HepG2 (cell line): ENCODE data around the gene NPHP4. TPM values are rescaled to one million over a fixed set of nuclear protein-coding genes. Genes with fewer than 3 reads are reported as not detected.

Experiments
- ATAC-seq: fragments of 200-7000 bp; cut with Tn5 transposase; 3 replicates; pipeline ENCODE4 v1.9.1; 2020; ENCODE audit warnings: mild to moderate bottlenecking, moderate library complexity
- BruUV-seq: library from RNA; stranded (reverse); fragments of 400-500 nt; replicated peaks from 2 replicates; lab custom pipeline; 2021; lab: Mats Ljungman, UMichigan
- CTCF ChIA-PET: fragments of 300-600 bp; formaldehyde crosslinking; extraction: SDS; loops from one replicate; lab custom pipeline; 2021; ENCODE audit warnings: low total read pairs, inconsistent platforms, low intra/inter-chr PET ratio; lab: Yijun Ruan, JAX
- POLR2A ChIA-PET: fragments of 350-600 bp; sonication (Branson Sonifier 250); formaldehyde crosslinking; loops from one replicate; lab custom pipeline; 2020; ENCODE audit warnings: antibody characterized with exemption, inconsistent platforms; lab: Yijun Ruan, JAX
- DNase-seq: peaks from one replicate; pipeline ENCODE4 v3.0.0-alpha.2; 2015; ENCODE audit warnings: low spot score
- FAIRE-seq: peaks from 3 replicates; lab custom pipeline; 2011; peaks lifted over from hg19 to GRCh38; lab: Jason Lieb, UNC
- H2AFZ ChIP-seq: one replicate; pipeline ENCODE4 v1.6.1; 2011; ENCODE audit warnings: low read length, inconsistent platforms
- H3K27ac ChIP-seq: fragments of 300-600 bp; 3 replicates; pipeline ENCODE4 v1.8.0; 2011; ENCODE audit warnings: mixed run types, mild to moderate bottlenecking, mixed read lengths, low read length, inconsistent platforms; ENCODE audit not compliant: insufficient read depth; ENCODE audit errors: extremely low read length
- H3K27me3 ChIP-seq, 2 experiments: fragments of 200-600 bp in 1 of 2; 2 replicates in 1 of 2; 3 replicates in 1 of 2; pipeline versions ENCODE4 v1.6.0 to v1.8.0; 2011; ENCODE audit warnings: low read length in 2 of 2, mild to moderate bottlenecking in 2 of 2, moderate library complexity in 2 of 2, inconsistent platforms in 1 of 2; ENCODE audit not compliant: insufficient read depth in 2 of 2, control insufficient read depth in 1 of 2
- H3K36me3 ChIP-seq, 2 experiments: fragments of 200-600 bp in 1 of 2; replicated peaks in 1 of 2; 2 replicates in 1 of 2; 3 replicates in 1 of 2; pipeline versions ENCODE4 v1.5.1 to v1.8.0; 2011; ENCODE audit warnings: low read length in 2 of 2, inconsistent platforms in 1 of 2; ENCODE audit not compliant: insufficient read depth in 2 of 2, control insufficient read depth in 1 of 2
- H3K4me1 ChIP-seq: 2 replicates; pipeline ENCODE4 v1.5.1; 2012; ENCODE audit warnings: low read length, inconsistent platforms; ENCODE audit not compliant: insufficient read depth
- H3K4me2 ChIP-seq: 2 replicates; pipeline ENCODE4 v1.6.0; 2011; ENCODE audit warnings: low read depth, low read length, inconsistent platforms
- H3K4me3 ChIP-seq, 3 experiments: fragments of 200-600 bp in 1 of 3; sonication (generic), shearing (Covaris generic) in 1 of 3; replicated peaks in 1 of 3; 2 replicates each; pipeline ENCODE4 v1.5.1; 2011 to 2016; ENCODE audit warnings: low read length in 3 of 3, inconsistent platforms in 2 of 3, low read depth in 2 of 3, mild to moderate bottlenecking in 2 of 3, control low read depth in 1 of 3, mixed read lengths in 1 of 3; ENCODE audit not compliant: insufficient read depth in 1 of 3
- H3K79me2 ChIP-seq: one replicate; pipeline ENCODE4 v1.6.1; 2011; ENCODE audit warnings: low read length, inconsistent platforms; ENCODE audit not compliant: insufficient read depth
- H3K9ac ChIP-seq: 2 replicates; pipeline ENCODE4 v1.6.0; 2011; ENCODE audit warnings: mild to moderate bottlenecking, low read depth, low read length, inconsistent platforms; ENCODE audit not compliant: insufficient read depth
- H3K9me3 ChIP-seq: 2 replicates; pipeline ENCODE4 v1.5.1; 2012; ENCODE audit warnings: mild to moderate bottlenecking, low read length
- H4K20me1 ChIP-seq: 2 replicates; pipeline ENCODE4 v1.6.0; 2011; ENCODE audit warnings: inconsistent platforms, mild to moderate bottlenecking, low read length, moderate library complexity; ENCODE audit not compliant: insufficient read depth
- TAF1 ChIP-seq: sonication (generic); formaldehyde crosslinking; IDR thresholded peaks from 2 replicates; pipeline ENCODE4 v1.4.0; 2020; ENCODE audit warnings: missing genetic modification reagents
- ZBTB25 ChIP-seq: IDR thresholded peaks from 2 replicates; pipeline ENCODE4 v1.6.1; 2018; ENCODE audit warnings: missing genetic modification reagents
- ZBTB7A ChIP-seq: sonication (generic); formaldehyde crosslinking; IDR thresholded peaks from 2 replicates; pipeline ENCODE4 v1.8.0; 2022; ENCODE audit warnings: mild to moderate bottlenecking, missing genetic modification reagents
- ZNF343 ChIP-seq: sonication (generic); formaldehyde crosslinking; IDR thresholded peaks from 2 replicates; pipeline ENCODE4 v1.4.0; 2020; ENCODE audit warnings: mild to moderate bottlenecking, missing genetic modification reagents
- ZNF678 ChIP-seq: sonication (generic); formaldehyde crosslinking; IDR thresholded peaks from 2 replicates; pipeline ENCODE4 v1.4.0; 2020; ENCODE audit warnings: mild to moderate bottlenecking, missing genetic modification reagents
- ZNF691 ChIP-seq: sonication (generic); formaldehyde crosslinking; IDR thresholded peaks from 2 replicates; pipeline ENCODE4 v1.4.0; 2020; ENCODE audit warnings: missing genetic modification reagents, low read depth, mild to moderate bottlenecking, borderline replicate concordance
- WGBS: methylation state at CpG from one replicate; pipeline ENCODE4 v1.1.6; 2017; ENCODE audit warnings: low lambda C conversion rate; 5-methylcytosine and 5-hydroxymethylcytosine counted together
- in situ Hi-C: cut with HindIII; loops from 2 replicates; pipeline ENCODE4 v1.10.0; 2017; ENCODE audit warnings: low pct_unique_long_range_greater_than_20kb; ENCODE audit not compliant: extremely low pct_ligation_motif_present
- intact Hi-C: fragments of 100-400 bp; cut with micrococcal nuclease; formaldehyde crosslinking; loops from one replicate; pipeline ENCODE4 v1.10.0; 2022; ENCODE audit not compliant: unreplicated experiment
- polyA plus RNA-seq, 8 experiments: library from polyadenylated mRNA; depleted of rRNA in 3 of 8; stranded (reverse) in 7 of 8; unstranded in 1 of 8; fragments of >200 nt; fragmentation: Illumina TruSeq in 4 of 8; extraction: Trizol in 4 of 8; gene quantifications; 2 replicates each; pipeline versions ENCODE4 v1.2.1 to v1.2.3, GENCODE V29; 2011 to 2016; ENCODE audit warnings: low read depth in 4 of 8, missing spikeins in 1 of 8, mixed read lengths in 1 of 8; ENCODE audit not compliant: insufficient read depth in 1 of 8
- total RNA-seq, 5 experiments: library from RNA; depleted of rRNA; stranded (reverse); fragments of >200 nt; fragmentation: Illumina TruSeq; extraction: Trizol; gene quantifications; 2 replicates each; pipeline ENCODE4 v1.2.3, GENCODE V29; 2016; ENCODE audit warnings: low read depth in 1 of 5
- TF ChIP-seq, protein P1 (sequence below): sonication (generic); formaldehyde crosslinking; IDR thresholded peaks from 2 replicates; pipeline ENCODE4 v1.5.0; 2020; ENCODE audit warnings: missing genetic modification reagents
- TF ChIP-seq, protein P2 (sequence below): sonication (generic); formaldehyde crosslinking; IDR thresholded peaks from 2 replicates; pipeline ENCODE4 v1.4.0; 2020; ENCODE audit warnings: missing genetic modification reagents

The NPHP4 gene
- total and polyA plus RNA-seq, 2 of the 13 experiments (the other 11 are each of a cell fraction or from before 2014, with no cell fraction given) = 4.4 to 6.8 TPM

DNA sequence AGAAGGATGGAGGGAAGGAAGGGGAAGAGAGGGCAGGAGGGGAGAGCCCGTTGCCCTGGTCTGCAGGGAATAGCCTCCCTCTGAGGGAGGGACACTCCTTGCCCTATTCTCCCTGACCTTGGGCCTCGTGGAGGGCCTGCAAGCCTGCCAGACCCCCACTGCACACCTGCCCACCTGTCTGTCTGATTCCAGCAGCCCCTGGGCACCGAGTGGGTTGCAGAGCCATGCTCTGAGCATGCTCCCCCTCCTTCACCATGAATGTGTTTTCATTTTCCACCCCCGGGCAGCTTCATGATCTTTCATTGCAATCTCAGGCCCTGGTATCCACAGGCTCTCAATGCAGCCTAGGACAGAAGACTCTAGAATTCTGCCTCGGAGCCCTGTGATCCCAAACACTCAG, 5.1 kb upstream of the NPHP4 start:
- CTCF ChIA-PET = no interaction called here
- Histone ChIP-seq H3K9me3 (no peaks in the 10 kb centered on the region), H3K4me3 (no peak overlapping the region), H2AFZ (no peak overlapping the region), H3K4me2 (no peak overlapping the region), H3K4me1 (peaks cover 47% of the 10 kb centered on the region)
- in situ Hi-C loops (no loop called here), intact Hi-C loops (no loop called here)
- WGBS = 22% methylated on average over 5 of the region's 5 CpGs
- FAIRE-seq (no peak), ATAC-seq (no peak)
- TF ChIP-seq, protein P1, sequence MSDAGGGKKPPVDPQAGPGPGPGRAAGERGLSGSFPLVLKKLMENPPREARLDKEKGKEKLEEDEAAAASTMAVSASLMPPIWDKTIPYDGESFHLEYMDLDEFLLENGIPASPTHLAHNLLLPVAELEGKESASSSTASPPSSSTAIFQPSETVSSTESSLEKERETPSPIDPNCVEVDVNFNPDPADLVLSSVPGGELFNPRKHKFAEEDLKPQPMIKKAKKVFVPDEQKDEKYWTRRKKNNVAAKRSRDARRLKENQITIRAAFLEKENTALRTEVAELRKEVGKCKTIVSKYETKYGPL = no peak
- TF ChIP-seq TAF1 (no peak), ZNF691 (CRISPR knock-in tag) (no peak), ZNF343 (CRISPR knock-in tag) (no peak), ZNF678 (CRISPR knock-in tag) (no peak), ZBTB25 (CRISPR knock-in tag) (no peak), ZBTB7A (CRISPR knock-in tag) (no peak)
- TF ChIP-seq, protein P2, sequence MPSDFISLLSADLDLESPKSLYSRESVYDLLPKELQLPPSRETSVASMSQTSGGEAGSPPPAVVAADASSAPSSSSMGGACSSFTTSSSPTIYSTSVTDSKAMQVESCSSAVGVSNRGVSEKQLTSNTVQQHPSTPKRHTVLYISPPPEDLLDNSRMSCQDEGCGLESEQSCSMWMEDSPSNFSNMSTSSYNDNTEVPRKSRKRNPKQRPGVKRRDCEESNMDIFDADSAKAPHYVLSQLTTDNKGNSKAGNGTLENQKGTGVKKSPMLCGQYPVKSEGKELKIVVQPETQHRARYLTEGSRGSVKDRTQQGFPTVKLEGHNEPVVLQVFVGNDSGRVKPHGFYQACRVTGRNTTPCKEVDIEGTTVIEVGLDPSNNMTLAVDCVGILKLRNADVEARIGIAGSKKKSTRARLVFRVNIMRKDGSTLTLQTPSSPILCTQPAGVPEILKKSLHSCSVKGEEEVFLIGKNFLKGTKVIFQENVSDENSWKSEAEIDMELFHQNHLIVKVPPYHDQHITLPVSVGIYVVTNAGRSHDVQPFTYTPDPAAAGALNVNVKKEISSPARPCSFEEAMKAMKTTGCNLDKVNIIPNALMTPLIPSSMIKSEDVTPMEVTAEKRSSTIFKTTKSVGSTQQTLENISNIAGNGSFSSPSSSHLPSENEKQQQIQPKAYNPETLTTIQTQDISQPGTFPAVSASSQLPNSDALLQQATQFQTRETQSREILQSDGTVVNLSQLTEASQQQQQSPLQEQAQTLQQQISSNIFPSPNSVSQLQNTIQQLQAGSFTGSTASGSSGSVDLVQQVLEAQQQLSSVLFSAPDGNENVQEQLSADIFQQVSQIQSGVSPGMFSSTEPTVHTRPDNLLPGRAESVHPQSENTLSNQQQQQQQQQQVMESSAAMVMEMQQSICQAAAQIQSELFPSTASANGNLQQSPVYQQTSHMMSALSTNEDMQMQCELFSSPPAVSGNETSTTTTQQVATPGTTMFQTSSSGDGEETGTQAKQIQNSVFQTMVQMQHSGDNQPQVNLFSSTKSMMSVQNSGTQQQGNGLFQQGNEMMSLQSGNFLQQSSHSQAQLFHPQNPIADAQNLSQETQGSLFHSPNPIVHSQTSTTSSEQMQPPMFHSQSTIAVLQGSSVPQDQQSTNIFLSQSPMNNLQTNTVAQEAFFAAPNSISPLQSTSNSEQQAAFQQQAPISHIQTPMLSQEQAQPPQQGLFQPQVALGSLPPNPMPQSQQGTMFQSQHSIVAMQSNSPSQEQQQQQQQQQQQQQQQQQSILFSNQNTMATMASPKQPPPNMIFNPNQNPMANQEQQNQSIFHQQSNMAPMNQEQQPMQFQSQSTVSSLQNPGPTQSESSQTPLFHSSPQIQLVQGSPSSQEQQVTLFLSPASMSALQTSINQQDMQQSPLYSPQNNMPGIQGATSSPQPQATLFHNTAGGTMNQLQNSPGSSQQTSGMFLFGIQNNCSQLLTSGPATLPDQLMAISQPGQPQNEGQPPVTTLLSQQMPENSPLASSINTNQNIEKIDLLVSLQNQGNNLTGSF (CRISPR knock-in tag) = no peak
- TF ChIP-seq, all 625 proteins: peak for 0
- no peak for DNase-seq
- POLR2A ChIA-PET = no interaction called here
- Histone ChIP-seq H3K79me2 (no peaks in the 10 kb centered on the region), H3K27ac (no peak overlapping the region), H3K36me3 (no peaks in the 10 kb centered on the region), H3K9ac (no peak overlapping the region), H3K27me3 (no peaks in the 10 kb centered on the region), H4K20me1 (no peaks in the 10 kb centered on the region)
- no TSS peak for BruUV-seq
